Posterior vena cava (tissue), 2 donors: ENCODE data around the gene CCDC27. TPM values are rescaled to one million over a fixed set of nuclear protein-coding genes. Genes with fewer than 3 reads are reported as not detected.
"Not testable (repeated sequence)": the region's sequence is repeated elsewhere in the genome, so short reads cannot be mapped to it uniquely, and the experiment has no call there.

ENCODE experiments used
- DNase-seq: peaks from one replicate; pipeline ENCODE4 v3.0.0-alpha.2; 2020; ENCODE audit warnings: low spot score
- intact Hi-C, 2 donors: fragments of 100-400 bp; cut with DNase I; formaldehyde crosslinking; loops; one replicate each; pipeline versions ENCODE4 v1.14.1 to v1.14.2; 2022 to 2023
- total RNA-seq, 2 donors: library from RNA; stranded (reverse); fragmentation: NEBNext Ultra II Directional; extraction: Animal tissue kit (Norgen Biotek cat#: 25700); gene quantifications; one replicate each; pipeline ENCODE4 v1.2.1, GENCODE V29; 2021
- donor health status: DM: yes; HTN: yes; CAD: no.
- donor health status: DM: yes; HTN: yes; CAD: no.

CCDC27 gene
- total RNA-seq, 2 donors from 2014 or later, result not detected

DNA sequence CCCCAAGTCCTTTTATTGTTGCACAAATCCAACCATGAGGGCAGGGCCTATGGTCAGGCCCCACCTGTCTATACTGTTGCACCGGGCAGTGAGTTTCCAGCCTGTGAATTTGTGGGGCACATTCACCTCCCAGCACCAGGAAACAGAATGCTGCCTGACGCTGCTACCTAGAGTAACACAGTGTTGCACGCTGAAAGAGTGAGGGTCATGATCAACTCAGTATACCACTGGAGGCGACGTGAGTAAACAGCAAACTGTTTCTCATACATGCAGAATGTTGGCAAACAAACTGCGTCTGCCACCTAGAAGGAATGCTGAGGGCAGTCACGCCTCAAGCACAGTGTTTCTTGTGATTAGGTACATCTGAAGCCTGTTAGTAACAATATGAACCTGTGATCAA, 57.4 kb downstream of the CCDC27 start:
- intact Hi-C loops, result no loop called here
- DNase-seq, result peak; percentile 56

DNA sequence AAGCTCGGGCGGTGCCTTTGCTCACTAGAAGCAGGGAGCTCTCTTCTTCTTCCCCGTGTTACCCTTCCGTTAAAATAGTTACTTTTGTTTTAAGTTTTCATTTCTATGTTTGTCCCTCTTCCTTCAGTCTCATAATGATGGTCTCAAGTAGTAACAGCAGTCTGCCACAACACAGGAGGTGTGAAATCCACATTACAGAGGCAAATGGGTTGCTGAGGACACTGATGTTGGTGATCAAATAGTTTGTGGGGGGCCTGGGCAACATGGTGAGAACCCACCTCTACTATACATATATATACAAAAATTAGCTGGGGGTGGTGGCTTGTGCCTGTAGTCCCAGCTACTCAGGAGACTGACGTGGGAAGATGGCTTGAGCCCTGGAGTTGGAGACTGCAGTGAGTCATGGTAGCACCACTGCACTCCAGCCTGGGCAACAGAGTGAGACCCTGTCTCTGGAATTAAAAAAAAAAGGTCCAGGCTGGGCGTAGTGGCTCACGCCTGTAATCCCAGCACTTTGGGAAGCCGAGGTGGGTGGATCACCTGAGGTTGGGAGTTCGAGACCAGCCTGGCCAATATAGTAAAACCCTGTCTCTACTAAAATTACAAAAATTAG, 58.0 kb downstream of the CCDC27 start:
- intact Hi-C loops, result not testable (repeated sequence)
- peak; percentile 5 for DNase-seq

DNA sequence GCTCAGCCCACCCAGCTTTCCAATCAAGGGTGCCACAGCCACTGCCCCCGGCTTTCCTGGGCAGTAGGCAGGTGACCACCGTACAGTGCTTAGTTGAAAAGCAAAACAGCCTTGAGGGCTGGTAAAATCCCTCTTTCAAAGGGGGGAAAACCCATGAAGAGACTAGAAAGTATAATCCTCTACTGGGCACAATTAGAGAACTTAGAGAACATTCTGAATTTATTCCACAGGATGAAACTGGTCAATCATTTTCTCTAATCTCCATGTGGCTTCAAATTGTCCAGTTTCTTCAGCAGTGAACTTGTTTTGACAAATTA, 59.3 kb downstream of the CCDC27 start:
- no peak for DNase-seq
- intact Hi-C loops, result no loop called here

DNA sequence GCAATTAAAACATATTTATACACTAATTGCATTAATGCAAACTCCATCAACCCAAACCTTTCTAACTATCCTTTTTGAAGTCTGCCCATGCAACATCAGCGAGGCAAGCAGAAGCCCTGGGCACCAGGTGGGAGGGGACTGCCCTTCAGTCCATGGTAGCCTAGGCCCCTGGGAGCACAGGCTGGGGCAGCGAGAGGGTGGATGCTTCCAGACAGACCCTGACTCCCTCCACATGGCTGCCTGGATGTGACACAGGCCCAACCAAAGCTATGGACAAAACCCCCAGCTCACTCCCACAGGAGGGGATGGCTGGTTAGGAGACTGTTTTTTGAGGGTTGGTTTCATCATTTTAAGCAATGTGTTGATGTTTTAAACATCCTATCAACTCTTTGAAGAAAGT, 61.8 kb downstream of the CCDC27 start:
- DNase-seq, result peak; percentile 62
- intact Hi-C loops, result no loop called here

DNA sequence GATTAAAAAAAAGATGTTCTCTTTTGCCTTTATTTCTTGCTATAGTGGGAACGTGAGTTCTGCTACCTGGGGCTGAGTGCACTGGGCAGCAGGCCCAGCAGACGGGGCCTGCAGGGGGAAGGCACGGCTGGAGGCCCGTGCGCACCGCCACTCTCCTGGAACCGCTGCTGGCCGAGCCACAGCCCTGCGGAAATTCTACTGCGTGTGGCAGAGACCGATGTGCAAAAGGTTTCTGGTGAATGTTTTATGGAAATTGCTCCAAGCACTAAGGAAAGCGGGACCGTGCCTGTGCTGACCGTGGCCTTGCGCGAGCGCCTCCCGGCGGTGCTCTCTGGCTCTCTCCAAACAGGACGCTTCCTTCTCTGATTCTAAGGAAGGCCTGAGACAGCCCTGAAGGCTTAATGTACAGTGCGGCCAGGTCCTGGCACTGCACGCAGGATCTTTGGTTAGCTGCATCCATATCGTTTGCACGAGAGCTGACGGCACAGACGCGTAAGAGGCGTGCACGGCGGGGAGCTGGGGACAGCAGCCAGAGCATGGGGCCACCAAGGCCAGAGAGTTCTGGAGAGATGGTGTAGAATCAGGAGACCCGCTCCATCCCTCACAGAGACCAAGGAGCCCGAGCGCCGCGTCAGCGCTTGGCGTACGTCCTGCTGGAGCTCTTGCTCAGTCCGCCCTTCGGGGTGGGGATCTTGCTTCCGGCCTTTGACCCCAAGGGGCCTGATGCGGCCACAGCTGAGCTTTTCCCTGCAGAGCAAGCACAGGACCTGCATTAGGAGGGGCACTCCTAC, 62.7 kb downstream of the CCDC27 start:
- DNase-seq, result peak; percentile 64

DNA sequence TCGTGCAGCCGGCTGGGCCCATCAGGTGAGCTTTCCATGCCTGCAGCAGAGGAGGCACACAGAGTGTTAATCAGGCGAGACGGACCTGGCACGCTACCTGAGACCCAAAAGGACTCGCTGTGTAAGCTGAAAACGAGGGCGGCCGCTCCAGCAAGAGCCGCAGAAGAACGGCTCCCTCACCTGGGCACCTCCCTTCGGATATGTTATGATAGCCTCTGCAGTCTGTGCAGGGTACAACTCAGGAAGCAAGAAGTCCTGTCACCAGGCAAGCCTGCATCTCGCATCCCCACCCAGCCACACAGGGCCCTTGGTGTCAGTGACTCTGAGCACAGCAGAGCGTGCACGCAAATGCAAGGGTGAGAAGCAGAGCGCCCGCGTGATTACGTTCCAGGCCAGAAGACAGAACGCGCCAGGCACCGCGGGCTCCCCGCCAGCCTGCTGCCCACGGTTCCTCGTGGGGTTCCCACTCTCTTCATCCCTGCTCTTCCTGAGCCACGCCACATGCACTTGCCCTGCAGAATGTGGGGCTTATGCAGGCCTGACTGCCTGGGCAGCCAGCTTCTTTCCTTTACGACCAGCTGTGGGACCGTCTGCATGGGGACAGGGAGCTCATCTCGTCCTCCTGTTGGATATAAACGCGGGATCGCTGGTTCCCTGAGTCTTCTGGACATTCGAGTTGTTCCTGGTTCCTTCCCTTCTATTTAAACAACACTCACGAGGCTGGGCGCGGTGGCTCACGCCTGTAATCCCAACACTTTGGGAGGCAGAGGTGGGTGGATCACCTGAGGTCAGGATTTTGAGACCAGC, 64.3 kb downstream of the CCDC27 start:
- DNase-seq, result peak; percentile 72
- intact Hi-C loops, result no loop called here

More for the DNA sequence above, 62.7 kb downstream of the CCDC27 start:
- intact Hi-C loops, result no loop called here

DNA sequence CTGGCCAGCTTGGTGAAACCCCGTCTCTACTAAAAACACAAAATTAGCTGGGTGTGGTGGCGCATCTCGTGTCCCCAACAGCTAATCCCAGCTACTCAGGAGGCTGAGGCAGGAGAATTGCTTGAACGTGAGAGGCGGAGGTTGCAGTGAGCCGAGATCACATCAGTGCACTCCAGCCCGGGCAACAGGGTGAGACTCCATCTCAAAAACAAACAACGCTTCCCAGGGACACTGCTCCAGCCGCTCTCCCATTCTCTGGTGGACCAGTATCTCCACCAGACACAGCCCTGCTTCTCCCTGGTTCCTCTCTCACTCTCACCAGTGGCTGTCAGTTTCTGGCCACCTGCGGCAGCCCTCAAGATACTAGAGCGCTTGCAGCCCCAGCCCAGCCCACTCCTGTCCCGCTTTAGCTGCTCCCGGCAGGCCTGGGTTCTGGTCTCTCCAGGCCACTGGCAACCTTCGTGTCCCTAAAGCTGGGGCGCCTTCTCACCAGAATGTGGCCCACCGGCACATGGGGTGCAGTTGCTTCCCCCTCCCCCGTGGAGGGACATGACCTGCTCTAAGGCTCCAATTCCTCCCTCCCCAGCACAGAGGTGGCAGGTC, 65.0 kb downstream of the CCDC27 start:
- intact Hi-C loops, result no loop called here
- DNase-seq, result peak; percentile 60

DNA sequence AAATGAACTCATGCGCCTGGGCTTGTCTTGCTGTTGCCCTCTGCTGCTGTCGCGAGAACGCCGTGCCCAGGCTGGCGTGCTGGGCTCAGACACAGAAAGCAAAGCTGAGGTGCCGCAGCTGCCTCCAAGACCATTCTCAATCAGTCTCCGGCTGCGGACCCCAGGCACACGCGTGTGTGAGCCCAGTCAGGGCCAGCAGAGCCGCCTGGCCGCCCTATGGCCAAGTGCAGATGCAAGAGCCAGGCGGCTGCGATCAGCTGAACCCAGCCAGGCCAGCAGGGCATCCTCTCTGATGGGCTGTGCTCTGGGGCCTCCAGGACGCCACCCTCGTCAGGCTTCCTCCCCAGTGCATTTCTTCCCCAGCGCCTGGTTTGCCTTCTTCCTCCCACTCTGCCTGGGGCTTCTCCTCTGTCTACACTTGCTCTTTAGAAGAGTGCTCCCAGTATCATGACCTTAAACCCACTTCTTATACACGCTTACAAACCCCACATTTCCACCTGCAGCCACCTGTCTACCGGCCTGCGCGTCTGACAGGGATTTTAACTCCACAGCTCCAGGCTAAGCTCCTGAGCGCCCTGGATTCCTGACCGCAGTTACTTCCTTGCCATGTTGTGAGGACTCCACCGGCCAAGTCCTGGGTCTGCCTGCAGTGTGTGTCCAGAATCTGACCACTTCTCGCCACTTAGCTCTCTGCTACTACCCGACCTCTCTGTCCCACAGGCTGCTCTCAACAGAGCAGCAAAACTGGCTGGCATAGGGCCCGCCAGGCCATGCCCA, 65.8 kb downstream of the CCDC27 start:
- peak; percentile 75 for DNase-seq
- intact Hi-C loops, result no loop called here

DNA sequence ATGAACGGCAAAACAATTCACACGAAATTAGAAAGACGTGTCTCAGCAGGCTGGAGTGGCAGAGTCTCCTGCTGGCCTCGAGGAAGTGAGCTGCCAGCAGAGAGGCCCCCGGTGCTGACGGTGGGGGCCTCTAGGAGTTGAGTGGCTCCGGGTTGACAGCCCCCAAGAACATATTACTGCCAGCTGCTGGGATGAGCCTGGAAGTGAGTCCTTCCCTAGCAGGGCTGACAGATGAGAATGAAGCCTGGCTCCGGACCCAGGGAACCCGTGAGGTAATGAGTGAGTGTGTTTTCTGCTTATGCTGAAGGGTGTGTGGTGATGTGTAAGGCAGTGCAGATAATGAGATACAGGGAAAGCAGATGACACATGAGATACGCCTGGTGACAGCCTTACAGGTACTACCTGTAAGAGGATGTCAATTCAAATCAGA, 67.5 kb downstream of the CCDC27 start:
- intact Hi-C loops, result no loop called here
- DNase-seq, result peak; percentile 17

DNA sequence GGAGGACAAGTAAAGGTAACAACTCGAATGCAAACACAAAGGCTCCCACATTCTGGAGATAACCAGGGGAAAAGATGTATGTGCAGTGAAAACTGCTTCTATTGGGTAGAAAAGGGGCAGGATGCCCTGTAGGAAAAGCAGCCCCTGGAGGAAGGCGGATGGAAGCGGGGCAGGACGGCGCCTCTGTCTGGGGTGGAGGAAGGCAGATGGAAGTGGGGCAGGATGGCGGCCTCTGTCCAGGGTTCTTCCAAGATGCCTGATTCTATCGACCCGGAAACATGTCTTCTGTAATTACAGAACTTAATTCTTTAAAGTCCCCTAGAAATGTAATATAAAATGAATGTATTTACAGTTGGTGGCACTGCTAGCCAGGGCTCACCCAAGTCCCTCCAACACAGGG, 68.1 kb downstream of the CCDC27 start:
- peak; percentile 20 for DNase-seq
- intact Hi-C loops, result no loop called here

DNA sequence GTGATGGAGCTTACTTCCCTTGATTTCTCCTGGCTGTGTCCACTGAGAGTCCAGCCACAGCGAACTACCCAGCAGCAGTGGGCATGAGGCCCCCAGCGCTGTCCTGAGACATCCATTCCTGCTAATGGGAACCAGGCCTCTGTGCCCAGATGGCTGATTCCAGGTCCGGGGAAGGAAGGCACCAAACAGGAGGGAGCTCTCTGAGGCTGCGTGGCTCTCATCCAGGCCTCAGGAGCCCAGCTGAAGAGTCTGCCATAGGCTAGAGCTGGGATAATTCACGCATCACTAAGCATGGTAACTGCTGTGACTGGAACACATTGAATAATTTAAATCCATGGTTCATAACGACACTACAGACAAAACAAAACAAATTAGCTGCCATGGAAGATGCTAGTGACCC, 68.8 kb downstream of the CCDC27 start:
- DNase-seq, result no peak
- intact Hi-C loops, result no loop called here

Other genes with a start within 250 kb of the CCDC27 start
- gene MEGF6, start 140.9 kb upstream of the CCDC27 start, total RNA-seq, result 100 to 1,000 TPM in 1 of 2 donors, 10 to 100 TPM in 1; 82.3 to 123 TPM
- 10 to 100 TPM; 37.5 to 45.6 TPM for gene TPRG1L, start 127.4 kb upstream of the CCDC27 start, total RNA-seq
- 10 to 100 TPM; 10.9 to 13.7 TPM for gene WRAP73, start 102.3 kb upstream of the CCDC27 start, total RNA-seq
- not detected for gene TP73, start 99.9 kb upstream of the CCDC27 start, total RNA-seq
- gene SMIM1, start 20.3 kb downstream of the CCDC27 start, total RNA-seq, result 10 to 100 TPM in 1 of 2 donors, 1 to 10 TPM in 1; 3.6 to 14.5 TPM
- 10 to 100 TPM; 30.1 to 30.7 TPM for gene LRRC47, start 44.0 kb downstream of the CCDC27 start, total RNA-seq
- 10 to 100 TPM; 40.1 to 57.9 TPM for gene CEP104, start 104.8 kb downstream of the CCDC27 start, total RNA-seq
- 1 to 10 TPM; 4.8 to 5.2 TPM for gene DFFB, start 105.0 kb downstream of the CCDC27 start, total RNA-seq
- gene C1orf174, start 147.8 kb downstream of the CCDC27 start, total RNA-seq, result 10 to 100 TPM; 18.7 to 20.4 TPM